Adipocyte (in vitro differentiated cells): Measurements from ENCODE around the gene UGGT2.
"Not testable (repeated sequence)": the region's sequence is repeated elsewhere in the genome, so short reads cannot be mapped to it uniquely, and the experiment has no call there.

Experiments
- DNase-seq: peaks from one replicate; pipeline ENCODE4 v3.0.0-alpha.2; 2015; ENCODE audit warnings: low read depth
- H3K27me3 ChIP-seq: replicated peaks from 2 replicates; pipeline ENCODE4 v1.7.0; 2013; ENCODE audit warnings: mild to moderate bottlenecking, low read length, moderate library complexity; ENCODE audit not compliant: control insufficient read depth, insufficient read depth
- H3K36me3 ChIP-seq: 2 replicates; pipeline ENCODE4 v1.7.0; 2013; ENCODE audit warnings: low read length, mild to moderate bottlenecking, moderate library complexity; ENCODE audit not compliant: control insufficient read depth, insufficient read depth, severe bottlenecking
- H3K4me1 ChIP-seq: 2 replicates; pipeline ENCODE4 v1.7.0; 2013; ENCODE audit warnings: mild to moderate bottlenecking, low read length, moderate library complexity; ENCODE audit not compliant: control insufficient read depth, insufficient read depth
- H3K4me3 ChIP-seq: 2 replicates; pipeline ENCODE4 v1.7.0; 2013; ENCODE audit warnings: mild to moderate bottlenecking, low read length, moderate library complexity
- H3K9ac ChIP-seq: 2 replicates; pipeline ENCODE4 v1.7.0; 2013; ENCODE audit warnings: mild to moderate bottlenecking, low read length, moderate library complexity
- H3K9me3 ChIP-seq: 2 replicates; pipeline ENCODE4 v1.7.0; 2013; ENCODE audit warnings: mild to moderate bottlenecking, low read length, moderate library complexity; ENCODE audit not compliant: control insufficient read depth

UGGT2 gene

DNA sequence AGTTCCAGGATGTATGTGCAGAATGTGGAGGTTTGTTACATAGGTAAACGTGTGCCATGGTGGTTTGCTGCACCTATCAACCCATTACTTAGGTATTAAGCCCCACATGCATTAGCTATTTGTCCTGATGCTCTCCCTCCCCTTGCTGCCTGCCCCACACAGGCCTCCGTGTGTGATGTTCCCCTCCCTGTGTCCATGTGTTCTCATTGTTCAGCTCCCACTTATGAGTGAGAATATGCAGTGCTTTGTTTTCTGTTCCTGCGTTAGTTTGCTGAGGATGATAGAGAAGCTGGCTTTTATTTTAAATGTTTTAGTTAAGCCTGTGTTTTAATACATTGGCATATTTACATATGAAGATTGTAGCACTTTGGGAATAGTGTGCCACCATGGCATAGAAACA, 290.6 kb downstream of the UGGT2 start:
- H3K4me3 ChIP-seq, DNase-seq, H3K9ac ChIP-seq, H3K9me3 ChIP-seq, H3K4me1 ChIP-seq, H3K27me3 ChIP-seq: not testable (repeated sequence)
- peaks cover 69% of the 10 kb centered on the region for H3K36me3 ChIP-seq

DNA sequence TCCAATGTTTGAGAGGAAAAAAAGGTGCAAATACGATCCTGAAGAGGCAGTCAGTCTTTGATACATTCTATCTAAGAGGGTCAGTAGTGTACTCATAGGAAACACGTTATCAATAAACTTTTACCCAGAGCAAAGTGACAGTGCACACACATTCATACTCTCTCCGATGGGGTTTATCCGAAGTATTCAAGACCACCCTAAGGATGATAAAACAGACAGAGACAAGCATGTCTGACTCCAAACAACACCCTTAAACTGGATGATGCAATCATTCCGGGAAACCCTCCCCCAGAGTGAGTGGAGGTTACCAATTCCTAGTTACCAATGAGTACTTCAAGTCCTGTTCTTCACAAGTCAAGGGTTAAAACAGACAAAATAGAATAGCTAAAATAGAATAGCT, 297.1 kb downstream of the UGGT2 start:
- H3K4me3 ChIP-seq = no peak overlapping the region
- H3K4me1 ChIP-seq = peaks cover 3% of the 10 kb centered on the region
- H3K36me3 ChIP-seq = peaks cover 15% of the 10 kb centered on the region
- no peak for DNase-seq
- no peaks in the 10 kb centered on the region for H3K9me3 ChIP-seq
- H3K27me3 ChIP-seq = no peaks in the 10 kb centered on the region
- H3K9ac ChIP-seq = no peak overlapping the region

DNA sequence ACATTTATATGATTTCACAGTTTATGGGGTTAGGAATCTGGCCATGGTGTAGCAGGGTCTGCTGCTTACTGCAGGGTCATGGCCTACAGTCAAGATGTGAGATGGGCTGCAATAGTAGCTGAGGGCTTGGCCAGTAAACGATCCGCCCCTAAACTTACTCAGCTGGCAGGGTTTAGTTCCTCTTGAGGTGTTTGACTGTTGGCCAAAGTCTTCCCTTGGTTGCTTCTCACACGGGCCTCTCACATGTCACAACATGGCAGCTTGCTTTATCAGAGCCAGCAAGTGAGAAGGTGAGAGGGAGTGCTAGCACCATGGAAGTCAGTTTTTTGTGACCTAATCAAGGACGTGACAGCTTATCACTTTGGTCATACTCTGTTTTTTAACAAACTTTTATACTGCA, 299.1 kb downstream of the UGGT2 start:
- no peak for DNase-seq
- H3K27me3 ChIP-seq = no peaks in the 10 kb centered on the region
- peaks cover 6% of the 10 kb centered on the region for H3K36me3 ChIP-seq
- no peak overlapping the region for H3K9ac ChIP-seq
- H3K4me1 ChIP-seq = peaks cover 3% of the 10 kb centered on the region
- H3K9me3 ChIP-seq = no peaks in the 10 kb centered on the region
- no peak overlapping the region for H3K4me3 ChIP-seq

DNA sequence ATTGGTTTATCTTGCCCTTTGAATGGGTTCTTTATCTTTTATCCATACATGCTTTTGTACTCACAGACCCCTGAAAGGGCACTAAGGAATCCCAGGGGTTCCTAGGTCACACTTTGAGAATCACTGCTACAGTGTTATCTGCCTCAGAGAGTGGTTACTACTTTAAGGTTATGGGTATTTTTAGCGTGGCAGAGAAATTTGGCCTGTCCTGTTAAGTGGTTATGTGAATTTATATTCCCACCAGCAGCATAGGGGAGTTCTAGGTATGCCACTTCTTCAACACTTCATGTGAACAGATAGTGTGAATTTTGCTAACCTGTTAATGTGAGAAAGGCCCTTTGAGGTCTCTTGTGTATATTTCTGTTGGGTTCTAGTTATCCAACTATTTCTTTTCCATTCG, 300.5 kb downstream of the UGGT2 start:
- H3K36me3 ChIP-seq = peaks cover 1% of the 10 kb centered on the region
- H3K4me1 ChIP-seq = peaks cover 3% of the 10 kb centered on the region
- H3K9ac ChIP-seq = no peak overlapping the region
- H3K4me3 ChIP-seq = no peak overlapping the region
- no peaks in the 10 kb centered on the region for H3K9me3 ChIP-seq
- no peak for DNase-seq
- no peaks in the 10 kb centered on the region for H3K27me3 ChIP-seq
